GM12872 (cell line): ENCODE data around the gene ZNF565.

Experiments
- CTCF ChIP-seq: IDR thresholded peaks from 3 replicates; pipeline ENCODE4 v1.5.1; 2011; ENCODE audit warnings: low read depth, mild to moderate bottlenecking, low read length, moderate library complexity; ENCODE audit not compliant: insufficient read depth

The ZNF565 gene

GRCh38 chr19:36141039-36141927 lies 73.2 kb downstream of the ZNF565 start:
- no peak for TF ChIP-seq CTCF

GRCh38 chr19:36140304-36141038 lies 74.0 kb downstream of the ZNF565 start:
- TF ChIP-seq CTCF = no peak

GRCh38 chr19:36139473-36140303 lies 74.8 kb downstream of the ZNF565 start, which contains the start of gene CAPNS1:
Gene CAPNS1, plus strand, starts transcription at chr19:36140066. Its CDS starts 946 bp downstream, at chr19:36141012.
- TF ChIP-seq CTCF = peak; percentile 34; the same call in 2 of the 3 replicates

- no peak for TF ChIP-seq CTCF
Measured at GRCh38 chr19:36139120-36139472, 75.4 kb downstream of the ZNF565 start.

- no peak for TF ChIP-seq CTCF
Measured at GRCh38 chr19:36136964-36137686, 77.3 kb downstream of the ZNF565 start.
